Peyer's patch (tissue), 4 donors: ENCODE results near the gene SLCO4A1. TPM values are rescaled to one million over a fixed set of nuclear protein-coding genes. Genes with fewer than 3 reads are reported as not detected.

Experiments
- DNase-seq, 3 donors: peaks; one replicate each; pipeline ENCODE4 v3.0.0-alpha.2; 2017 to 2019
- H3K27ac ChIP-seq, 4 donors: fragments of 200-600 bp; sonication (generic); one replicate each; pipeline ENCODE4 v1.5.1; 2016 to 2019
- H3K27me3 ChIP-seq, 2 donors: fragments of 200-600 bp; sonication (generic); one replicate each; pipeline ENCODE4 v1.5.1; 2019
- H3K36me3 ChIP-seq, 3 donors: fragments of 200-600 bp; sonication (generic); one replicate each; pipeline ENCODE4 v1.5.1; 2016 to 2019
- H3K4me1 ChIP-seq, 4 donors: fragments of 200-600 bp; sonication (generic); one replicate each; pipeline ENCODE4 v1.5.1; 2016 to 2019
- H3K4me3 ChIP-seq, 4 donors: fragments of 200-600 bp; sonication (generic); 1 replicate in 3 of 4; 2 replicates in 1 of 4; pipeline ENCODE4 v1.5.1; 2016 to 2019; ENCODE audit warnings: mild to moderate bottlenecking in 1 of 4
- H3K9me3 ChIP-seq, 4 donors: fragments of 200-600 bp; sonication (generic); one replicate each; pipeline ENCODE4 v1.5.1; 2016 to 2019; ENCODE audit warnings: mild to moderate bottlenecking in 1 of 4
- CTCF ChIP-seq, 6 experiments: fragments of 450-650 bp in 4 of 6; fragments of 200-600 bp in 2 of 6; sonication (generic) in 1 of 6; IDR thresholded peaks; one replicate each; pipeline ENCODE4 v1.5.1; 2017 to 2019; ENCODE audit warnings: antibody characterized with exemption in 6 of 6, mild to moderate bottlenecking in 3 of 6, moderate library complexity in 1 of 6
- POLR2A ChIP-seq, 2 donors: fragments of 450-650 bp; IDR thresholded peaks; one replicate each; pipeline ENCODE4 v1.5.1; 2017; ENCODE audit warnings: antibody characterized with exemption in 2 of 2, mild to moderate bottlenecking in 2 of 2, moderate library complexity in 2 of 2
- total RNA-seq, 4 donors: library from RNA; depleted of rRNA; stranded (reverse); fragments of >200 nt; gene quantifications; one replicate each; pipeline ENCODE4 v1.1.0, GENCODE V29; 2016

Gene SLCO4A1
- total RNA-seq, 4 donors from 2014 or later: 6.7 to 42.9 (median 28.5) TPM

- peaks cover 0 to 2% (median under 1%) of the 10 kb centered on the region in 4 donors for H3K4me1 ChIP-seq
- no peak for TF ChIP-seq CTCF (IDR thresholded peaks at IDR 0.05)
- TF ChIP-seq POLR2A (IDR thresholded peaks at IDR 0.05): no peak
- H3K27me3 ChIP-seq: peaks cover 0 to 17% of the 10 kb centered on the region in 2 donors
- H3K27ac ChIP-seq: no peak overlapping the region
- H3K9me3 ChIP-seq: no peaks in the 10 kb centered on the region
- DNase-seq: no peak
- no peaks in the 10 kb centered on the region for H3K36me3 ChIP-seq
- H3K4me3 ChIP-seq: no peak overlapping the region
These were observed 71.7 kb downstream of the SLCO4A1 start for GRCh38 chr20:62714006-62714405.

GRCh38 chr20:62714799-62715198, 72.5 kb downstream of the SLCO4A1 start:
- TF ChIP-seq CTCF (IDR thresholded peaks at IDR 0.05): no peak
- TF ChIP-seq POLR2A (IDR thresholded peaks at IDR 0.05): no peak
- Histone ChIP-seq H3K36me3 (no peaks in the 10 kb centered on the region), H3K4me3 (no peak overlapping the region), H3K4me1 (no peaks in the 10 kb centered on the region), H3K9me3 (peaks cover 0 to under 1% (median 0%) of the 10 kb centered on the region in 4 donors), H3K27me3 (peaks cover 0 to 11% of the 10 kb centered on the region in 2 donors), H3K27ac (no peak overlapping the region)
- DNase-seq: no peak

- H3K36me3 ChIP-seq: no peaks in the 10 kb centered on the region
- H3K27me3 ChIP-seq: peaks cover 0 to 7% of the 10 kb centered on the region in 2 donors
- peaks cover 0 to 4% (median 0%) of the 10 kb centered on the region in 4 donors for H3K9me3 ChIP-seq
- H3K4me1 ChIP-seq: no peaks in the 10 kb centered on the region
- H3K27ac ChIP-seq: peak overlapping the region in 1 of 4 donors; percentile 27
- TF ChIP-seq POLR2A (IDR thresholded peaks at IDR 0.05) (no peak), CTCF (IDR thresholded peaks at IDR 0.05) (no peak)
- no peak for DNase-seq
- H3K4me3 ChIP-seq: no peak overlapping the region
These were observed 72.9 kb downstream of the SLCO4A1 start for GRCh38 chr20:62715201-62715600.

- no peak overlapping the region for H3K4me3 ChIP-seq
- H3K27me3 ChIP-seq: no peaks in the 10 kb centered on the region
- no peaks in the 10 kb centered on the region for H3K36me3 ChIP-seq
- TF ChIP-seq POLR2A (IDR thresholded peaks at IDR 0.05): no peak
- TF ChIP-seq CTCF (IDR thresholded peaks at IDR 0.05): no peak
- H3K27ac ChIP-seq: peak overlapping the region in 2 of 4 donors; percentile 48
- DNase-seq: peak in 1 of 3 donors; percentile 64
- H3K4me1 ChIP-seq: no peaks in the 10 kb centered on the region
- H3K9me3 ChIP-seq: peaks cover 0 to 5% (median under 1%) of the 10 kb centered on the region in 4 donors
These were observed 74.1 kb downstream of the SLCO4A1 start for GRCh38 chr20:62716198-62716940.

GRCh38 chr20:62716941-62717310, 74.6 kb downstream of the SLCO4A1 start:
- Histone ChIP-seq H3K36me3 (no peaks in the 10 kb centered on the region), H3K27me3 (no peaks in the 10 kb centered on the region), H3K9me3 (peaks cover 0 to 5% (median 2%) of the 10 kb centered on the region in 4 donors), H3K4me1 (no peaks in the 10 kb centered on the region), H3K27ac (peak overlapping the region in 1 of 4 donors; percentile 48), H3K4me3 (no peak overlapping the region)
- TF ChIP-seq CTCF (IDR thresholded peaks at IDR 0.05) (no peak), POLR2A (IDR thresholded peaks at IDR 0.05) (no peak)
- DNase-seq: no peak
